Colonic mucosa (tissue), 4 donors: ENCODE data around the gene MTOR. TPM values are rescaled to one million over a fixed set of nuclear protein-coding genes. Genes with fewer than 3 reads are reported as not detected.
"Not testable (repeated sequence)": the region's sequence is repeated elsewhere in the genome, so short reads cannot be mapped to it uniquely, and the experiment has no call there.

Source experiments
- DNase-seq: peaks from one replicate; pipeline ENCODE4 v3.0.0-alpha.2; 2020
- H3K27ac ChIP-seq: fragments of 200-600 bp; one replicate; pipeline ENCODE4 v1.8.0; 2021
- H3K27me3 ChIP-seq: fragments of 200-600 bp; one replicate; pipeline ENCODE4 v1.8.0; 2021
- H3K36me3 ChIP-seq: fragments of 200-600 bp; one replicate; pipeline ENCODE4 v1.8.0; 2021
- H3K4me1 ChIP-seq: fragments of 200-600 bp; one replicate; pipeline ENCODE4 v1.8.0; 2021; ENCODE audit warnings: mild to moderate bottlenecking
- H3K4me3 ChIP-seq: fragments of 200-600 bp; one replicate; pipeline ENCODE4 v1.8.0; 2021
- H3K9ac ChIP-seq, 2 donors: one replicate each; pipeline ENCODE4 v1.7.0; 2013; ENCODE audit warnings: control low read depth in 2 of 2, low read depth in 2 of 2, low read length in 2 of 2
- H3K9me3 ChIP-seq: fragments of 200-600 bp; one replicate; pipeline ENCODE4 v1.8.0; 2021
- intact Hi-C: fragments of 100-400 bp; cut with DNase I; formaldehyde crosslinking; loops from one replicate; pipeline ENCODE4 v1.14.1; 2022
- total RNA-seq, 2 donors: library from RNA; stranded (reverse); fragmentation: NEBNext Ultra II Directional in 1 of 2; extraction: Animal tissue kit (Norgen Biotek cat#: 25700) in 1 of 2; gene quantifications; one replicate each; pipeline ENCODE4 v1.2.1, GENCODE V29; 2021
- TF ChIP-seq, protein P1 (sequence below): fragments of 200-600 bp; IDR thresholded peaks from one replicate; pipeline ENCODE4 v1.8.0; 2022; ENCODE audit warnings: antibody characterized with exemption, mild to moderate bottlenecking
- donor health status: healthy.
- donor health status: DM: no; HTN: no; CAD: no.
- donor health status: DM: no; HTN: no; CAD: no.

The MTOR gene
- total RNA-seq, 2 donors from 2014 or later = 29.9 to 50.2 TPM

DNA sequence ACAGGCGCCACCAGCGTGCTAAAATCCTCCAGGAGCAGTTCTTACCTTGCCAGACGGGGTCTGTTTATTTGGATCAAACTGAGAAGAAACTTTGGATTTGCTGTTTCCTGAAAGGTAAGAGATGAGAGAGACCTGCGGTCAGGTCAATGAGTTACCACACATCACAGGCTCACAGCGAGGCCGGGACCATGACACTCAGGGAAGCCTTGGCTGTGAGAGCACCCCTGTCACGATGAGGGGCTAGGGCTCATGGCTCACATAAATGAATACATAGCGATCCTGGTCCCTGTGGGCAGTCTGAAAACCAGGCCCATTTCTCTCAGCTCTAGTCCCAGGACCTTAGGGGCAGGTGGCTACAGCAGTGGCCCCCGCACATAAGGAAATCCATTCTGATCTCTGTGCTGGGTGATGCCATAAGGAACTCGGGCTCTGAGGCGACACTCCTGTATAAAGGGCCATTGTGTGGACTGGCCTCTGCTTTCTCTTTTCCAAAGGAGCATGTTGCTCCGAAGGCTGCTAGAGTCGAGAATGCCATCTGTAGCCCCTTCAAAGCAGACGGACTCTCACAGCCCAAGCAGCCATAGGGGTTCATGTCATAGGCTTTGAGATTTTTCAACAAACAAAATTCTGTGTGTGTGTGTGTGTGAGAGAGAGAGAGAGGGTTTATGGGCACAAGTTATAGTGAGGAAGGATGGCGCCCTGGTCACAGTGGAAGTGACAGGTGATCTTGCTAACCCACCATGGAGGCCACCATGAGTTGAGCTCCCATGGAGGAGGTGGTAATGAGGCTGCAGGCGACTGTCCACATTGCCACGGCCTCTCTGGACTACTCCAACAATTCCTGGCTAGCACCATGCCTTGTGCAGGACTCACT lies 193.5 kb downstream of the MTOR start:
- TF ChIP-seq, protein P1, sequence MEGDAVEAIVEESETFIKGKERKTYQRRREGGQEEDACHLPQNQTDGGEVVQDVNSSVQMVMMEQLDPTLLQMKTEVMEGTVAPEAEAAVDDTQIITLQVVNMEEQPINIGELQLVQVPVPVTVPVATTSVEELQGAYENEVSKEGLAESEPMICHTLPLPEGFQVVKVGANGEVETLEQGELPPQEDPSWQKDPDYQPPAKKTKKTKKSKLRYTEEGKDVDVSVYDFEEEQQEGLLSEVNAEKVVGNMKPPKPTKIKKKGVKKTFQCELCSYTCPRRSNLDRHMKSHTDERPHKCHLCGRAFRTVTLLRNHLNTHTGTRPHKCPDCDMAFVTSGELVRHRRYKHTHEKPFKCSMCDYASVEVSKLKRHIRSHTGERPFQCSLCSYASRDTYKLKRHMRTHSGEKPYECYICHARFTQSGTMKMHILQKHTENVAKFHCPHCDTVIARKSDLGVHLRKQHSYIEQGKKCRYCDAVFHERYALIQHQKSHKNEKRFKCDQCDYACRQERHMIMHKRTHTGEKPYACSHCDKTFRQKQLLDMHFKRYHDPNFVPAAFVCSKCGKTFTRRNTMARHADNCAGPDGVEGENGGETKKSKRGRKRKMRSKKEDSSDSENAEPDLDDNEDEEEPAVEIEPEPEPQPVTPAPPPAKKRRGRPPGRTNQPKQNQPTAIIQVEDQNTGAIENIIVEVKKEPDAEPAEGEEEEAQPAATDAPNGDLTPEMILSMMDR = no peak
- DNase-seq = no peak
- H3K27me3 ChIP-seq = no peaks in the 10 kb centered on the region
- H3K4me1 ChIP-seq = no peaks in the 10 kb centered on the region
- H3K36me3 ChIP-seq = peaks cover 9% of the 10 kb centered on the region
- intact Hi-C loops = no loop called here
- H3K9me3 ChIP-seq = no peaks in the 10 kb centered on the region
- H3K9ac ChIP-seq = no peak overlapping the region
- H3K27ac ChIP-seq = no peak overlapping the region
- no peak overlapping the region for H3K4me3 ChIP-seq

DNA sequence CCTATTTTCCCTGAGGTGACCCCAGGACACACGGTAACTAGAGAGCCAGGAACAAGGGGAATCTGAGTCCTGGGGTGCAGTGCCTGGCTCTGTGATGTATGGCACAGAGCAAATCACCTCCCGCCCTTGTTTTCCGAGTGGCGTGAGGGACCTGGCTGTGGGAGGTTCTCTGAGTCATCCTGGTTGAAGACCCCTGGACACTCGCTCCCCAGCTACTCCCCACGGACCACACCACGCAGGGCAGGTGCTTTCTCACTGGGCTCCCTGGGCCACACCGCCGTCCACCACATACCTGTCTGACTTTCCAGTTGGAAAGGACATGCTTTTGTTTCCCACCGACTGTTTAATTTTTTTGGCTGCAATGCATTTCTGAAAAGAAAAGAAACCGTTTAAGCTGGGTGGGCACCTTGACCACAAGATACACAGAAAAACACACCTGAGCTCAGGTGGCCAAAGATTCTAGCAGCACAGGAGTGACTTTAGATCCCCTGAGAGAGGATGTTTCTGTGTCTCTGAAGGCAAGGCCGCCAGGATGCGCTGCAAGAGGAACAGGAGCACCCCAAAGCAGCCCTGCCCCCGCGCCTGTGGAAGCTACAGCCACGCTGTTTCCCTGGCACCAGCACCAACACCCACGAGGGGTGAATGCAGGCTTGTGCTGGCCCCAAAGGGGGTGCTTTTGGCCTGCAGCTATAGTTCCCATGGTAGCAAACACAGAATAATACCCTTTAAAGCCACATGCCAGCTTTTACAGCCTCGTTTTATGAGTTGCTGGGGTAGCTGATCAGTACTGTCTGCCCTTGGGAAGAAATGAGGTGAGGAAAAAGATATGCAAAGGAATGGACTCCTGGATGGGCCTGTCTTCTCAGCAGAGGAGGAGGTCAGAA lies 194.4 kb downstream of the MTOR start:
- no peak overlapping the region for H3K4me3 ChIP-seq
- intact Hi-C loops = no loop called here
- H3K27ac ChIP-seq = no peak overlapping the region
- peaks cover 8% of the 10 kb centered on the region for H3K36me3 ChIP-seq
- H3K9ac ChIP-seq = no peak overlapping the region
- no peaks in the 10 kb centered on the region for H3K4me1 ChIP-seq
- no peaks in the 10 kb centered on the region for H3K9me3 ChIP-seq
- H3K27me3 ChIP-seq = no peaks in the 10 kb centered on the region
- no peak for DNase-seq
- TF ChIP-seq, protein P1 = no peak

DNA sequence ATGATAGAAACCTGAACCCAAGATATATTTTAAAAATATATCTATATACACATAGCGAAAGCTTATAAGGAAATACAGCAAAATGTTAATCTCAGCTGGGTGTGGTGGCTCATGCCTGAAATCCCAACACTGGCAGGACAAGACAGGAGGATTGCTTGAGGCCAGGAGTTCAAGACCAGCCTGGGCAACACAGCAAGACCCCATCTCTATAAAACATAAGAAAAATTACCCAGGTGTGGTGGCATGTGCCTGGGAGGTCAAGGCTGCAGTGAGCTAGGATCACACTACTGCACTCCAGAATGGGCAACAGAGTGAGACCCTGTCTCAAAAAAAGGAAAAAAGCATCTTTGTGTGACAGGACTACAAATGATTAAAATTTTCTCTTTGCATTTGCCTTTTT lies 196.6 kb downstream of the MTOR start:
- no peak for DNase-seq
- H3K4me3 ChIP-seq = no peak overlapping the region
- peaks cover 8% of the 10 kb centered on the region for H3K36me3 ChIP-seq
- H3K9ac ChIP-seq = no peak overlapping the region
- intact Hi-C loops = no loop called here
- no peaks in the 10 kb centered on the region for H3K9me3 ChIP-seq
- H3K27ac ChIP-seq = no peak overlapping the region
- H3K4me1 ChIP-seq = no peaks in the 10 kb centered on the region
- no peaks in the 10 kb centered on the region for H3K27me3 ChIP-seq
- TF ChIP-seq, protein P1 = no peak

DNA sequence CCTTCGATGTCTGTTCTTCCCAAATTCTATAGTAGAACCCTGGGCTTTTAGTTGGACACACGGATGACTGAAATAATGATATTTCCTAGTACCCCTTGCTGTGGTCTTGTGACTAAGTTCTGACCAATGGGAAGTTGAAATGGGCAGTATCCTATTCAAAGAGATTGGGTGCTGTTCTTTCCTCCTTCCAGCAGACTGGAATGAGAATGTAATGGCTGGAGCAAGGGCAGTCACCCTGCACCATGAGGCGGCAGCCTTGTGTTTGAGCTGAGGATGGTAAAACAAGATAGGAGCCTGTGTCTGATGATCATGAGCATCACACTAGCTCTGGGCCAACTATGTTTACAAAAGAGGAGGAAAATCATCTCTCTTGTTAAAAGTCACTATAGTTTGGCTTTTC lies 197.4 kb downstream of the MTOR start:
- intact Hi-C loops = no loop called here
- DNase-seq = no peak
- TF ChIP-seq, protein P1 = no peak
- no peak overlapping the region for H3K9ac ChIP-seq
- H3K4me1 ChIP-seq = no peaks in the 10 kb centered on the region
- no peaks in the 10 kb centered on the region for H3K9me3 ChIP-seq
- H3K27me3 ChIP-seq = no peaks in the 10 kb centered on the region
- peaks cover 8% of the 10 kb centered on the region for H3K36me3 ChIP-seq
- no peak overlapping the region for H3K27ac ChIP-seq
- no peak overlapping the region for H3K4me3 ChIP-seq

DNA sequence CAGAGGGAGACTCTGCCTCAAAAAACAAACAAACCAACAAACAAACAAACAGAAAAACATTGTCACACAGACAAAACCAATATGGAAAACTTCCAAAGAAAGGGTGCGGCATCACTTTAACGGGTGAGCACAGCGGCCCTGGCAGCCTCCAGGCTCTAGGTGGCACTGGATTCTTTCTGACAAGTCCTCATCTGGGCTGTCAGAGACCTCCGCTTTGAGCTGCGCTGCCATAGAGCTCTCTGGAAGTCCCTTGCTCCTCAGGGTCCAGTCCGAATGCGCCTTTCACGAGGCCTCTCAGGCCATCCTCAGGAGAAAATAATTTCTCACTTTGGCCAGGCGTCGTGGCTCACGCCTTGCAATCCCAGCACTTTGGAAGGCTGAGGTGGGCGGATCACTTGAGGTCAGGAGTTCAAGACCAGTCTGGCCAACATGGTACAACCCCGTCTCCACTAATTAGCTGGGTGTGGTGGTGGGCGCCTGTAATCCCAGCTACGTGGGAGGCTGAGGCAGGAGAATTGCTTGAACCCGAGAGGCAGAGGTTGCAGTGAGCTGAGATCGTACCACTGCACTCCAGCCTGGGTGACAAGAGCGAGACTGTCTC lies 198.3 kb downstream of the MTOR start:
- H3K27ac ChIP-seq, H3K27me3 ChIP-seq, intact Hi-C loops, H3K36me3 ChIP-seq, DNase-seq, H3K4me3 ChIP-seq, H3K4me1 ChIP-seq, H3K9ac ChIP-seq, H3K9me3 ChIP-seq: not testable (repeated sequence)
